Lower lobe of right lung (tissue), 2 donors: ENCODE results near the gene SYNM. TPM values are rescaled to one million over a fixed set of nuclear protein-coding genes. Genes with fewer than 3 reads are reported as not detected.

ENCODE experiments used
- ATAC-seq, 2 donors: fragments of 200-7000 bp; cut with Tn5 transposase; one replicate each; pipeline ENCODE4 v1.9.1; 2020 to 2022; ENCODE audit warnings: mild to moderate bottlenecking in 2 of 2, moderate library complexity in 2 of 2
- DNase-seq: peaks from one replicate; pipeline ENCODE4 v3.0.0-alpha.2; 2020
- H3K27ac ChIP-seq: fragments of 200-600 bp; one replicate; pipeline ENCODE4 v1.8.0; 2022
- H3K27me3 ChIP-seq: fragments of 200-600 bp; one replicate; pipeline ENCODE4 v1.8.0; 2022; ENCODE audit warnings: low read depth
- H3K36me3 ChIP-seq: fragments of 200-600 bp; one replicate; pipeline ENCODE4 v1.8.0; 2022; ENCODE audit warnings: mild to moderate bottlenecking
- H3K4me1 ChIP-seq: fragments of 200-600 bp; one replicate; pipeline ENCODE4 v1.8.0; 2022
- H3K4me3 ChIP-seq: fragments of 200-600 bp; one replicate; pipeline ENCODE4 v1.8.0; 2022; ENCODE audit warnings: mild to moderate bottlenecking
- H3K9me3 ChIP-seq: fragments of 200-600 bp; one replicate; pipeline ENCODE4 v1.8.0; 2022
- intact Hi-C: fragments of 100-400 bp; cut with DNase I; formaldehyde crosslinking; loops from one replicate; pipeline ENCODE4 v1.11.0; 2022
- total RNA-seq: library from RNA; stranded (reverse); fragmentation: NEBNext Ultra II Directional; extraction: Animal tissue kit (Norgen Biotek cat#: 25700); gene quantifications from one replicate; pipeline ENCODE4 v1.2.1, GENCODE V29; 2021
- TF ChIP-seq, protein P1 (sequence below): fragments of 200-600 bp; IDR thresholded peaks from one replicate; pipeline ENCODE4 v1.8.0; 2022; ENCODE audit warnings: antibody characterized with exemption, mild to moderate bottlenecking
- donor health status: DM: no; HTN: yes; CAD: no; lungs with severe emphysema.

Gene SYNM
- total RNA-seq, 1 donor from 2014 or later: 26.8 TPM

GRCh38 chr15:99138491-99138982 lies 33.7 kb downstream of the SYNM start:
- intact Hi-C loops: no loop called here
- DNase-seq (no peak), ATAC-seq (no peak)
- H3K4me1 ChIP-seq: peaks cover 4% of the 10 kb centered on the region
- no peaks in the 10 kb centered on the region for H3K27me3 ChIP-seq
- H3K9me3 ChIP-seq: no peaks in the 10 kb centered on the region
- no peak overlapping the region for H3K27ac ChIP-seq
- peaks cover 34% of the 10 kb centered on the region for H3K36me3 ChIP-seq
- H3K4me3 ChIP-seq: no peak overlapping the region
- TF ChIP-seq, protein P1, sequence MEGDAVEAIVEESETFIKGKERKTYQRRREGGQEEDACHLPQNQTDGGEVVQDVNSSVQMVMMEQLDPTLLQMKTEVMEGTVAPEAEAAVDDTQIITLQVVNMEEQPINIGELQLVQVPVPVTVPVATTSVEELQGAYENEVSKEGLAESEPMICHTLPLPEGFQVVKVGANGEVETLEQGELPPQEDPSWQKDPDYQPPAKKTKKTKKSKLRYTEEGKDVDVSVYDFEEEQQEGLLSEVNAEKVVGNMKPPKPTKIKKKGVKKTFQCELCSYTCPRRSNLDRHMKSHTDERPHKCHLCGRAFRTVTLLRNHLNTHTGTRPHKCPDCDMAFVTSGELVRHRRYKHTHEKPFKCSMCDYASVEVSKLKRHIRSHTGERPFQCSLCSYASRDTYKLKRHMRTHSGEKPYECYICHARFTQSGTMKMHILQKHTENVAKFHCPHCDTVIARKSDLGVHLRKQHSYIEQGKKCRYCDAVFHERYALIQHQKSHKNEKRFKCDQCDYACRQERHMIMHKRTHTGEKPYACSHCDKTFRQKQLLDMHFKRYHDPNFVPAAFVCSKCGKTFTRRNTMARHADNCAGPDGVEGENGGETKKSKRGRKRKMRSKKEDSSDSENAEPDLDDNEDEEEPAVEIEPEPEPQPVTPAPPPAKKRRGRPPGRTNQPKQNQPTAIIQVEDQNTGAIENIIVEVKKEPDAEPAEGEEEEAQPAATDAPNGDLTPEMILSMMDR: no peak

- Histone ChIP-seq H3K4me3 (no peak overlapping the region), H3K27me3 (no peaks in the 10 kb centered on the region), H3K4me1 (peaks cover 7% of the 10 kb centered on the region), H3K36me3 (peaks cover 34% of the 10 kb centered on the region), H3K27ac (no peak overlapping the region), H3K9me3 (no peaks in the 10 kb centered on the region)
- ATAC-seq (no peak), DNase-seq (no peak)
- intact Hi-C loops: no loop called here
- TF ChIP-seq, protein P1: no peak
Observed at GRCh38 chr15:99139276-99139675, 34.4 kb downstream of the SYNM start.

DNA sequence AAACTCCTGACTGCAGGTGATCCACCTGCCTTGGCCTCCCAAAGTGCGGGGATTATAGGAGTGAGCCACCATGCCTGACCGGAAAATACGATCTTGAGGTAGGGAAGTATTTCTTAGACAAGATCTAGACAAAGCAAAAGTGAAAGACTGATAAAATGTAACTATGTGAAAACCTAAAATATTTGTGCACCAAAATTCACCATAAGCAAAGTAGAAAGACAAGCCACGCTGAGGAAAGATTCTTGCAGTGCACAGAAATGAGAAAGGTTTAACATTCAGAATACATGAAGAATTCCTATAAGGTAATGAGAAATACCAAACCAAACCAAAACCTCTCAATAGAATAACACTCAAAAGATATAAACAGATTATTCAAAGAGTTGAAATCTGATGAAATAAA lies 35.7 kb downstream of the SYNM start:
- Histone ChIP-seq H3K36me3 (peaks cover 34% of the 10 kb centered on the region), H3K4me1 (peaks cover 7% of the 10 kb centered on the region), H3K4me3 (no peak overlapping the region), H3K9me3 (no peaks in the 10 kb centered on the region), H3K27ac (no peak overlapping the region), H3K27me3 (no peaks in the 10 kb centered on the region)
- DNase-seq (no peak), ATAC-seq (no peak)
- intact Hi-C loops: no loop called here
- TF ChIP-seq, protein P1: no peak

DNA sequence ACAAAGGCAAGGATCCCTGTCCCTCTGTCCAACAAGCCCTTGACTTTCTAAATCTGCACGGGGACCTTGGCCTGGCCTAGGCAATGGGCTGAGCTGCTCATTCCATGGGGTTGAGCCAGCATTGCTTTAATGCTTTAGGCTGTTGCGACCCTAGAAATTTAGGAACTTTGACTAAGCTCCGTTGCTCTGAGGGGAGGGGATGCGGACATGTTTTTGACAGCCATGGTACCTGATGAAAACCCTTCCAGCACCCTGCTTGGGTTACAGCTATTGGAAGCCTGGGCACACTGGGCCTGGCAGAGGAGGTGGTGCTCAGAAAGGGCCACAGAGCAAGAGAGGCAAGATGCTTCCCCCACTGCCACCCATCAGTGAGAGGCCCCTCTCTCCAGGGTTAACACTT lies 37.1 kb downstream of the SYNM start:
- no peak for DNase-seq
- no peak for ATAC-seq
- intact Hi-C loops: no loop called here

GRCh38 chr15:99142562-99142961 lies 37.7 kb downstream of the SYNM start:
- intact Hi-C loops: no loop called here
- H3K9me3 ChIP-seq: no peaks in the 10 kb centered on the region
- ATAC-seq (no peak), DNase-seq (no peak)
- H3K36me3 ChIP-seq: peaks cover 21% of the 10 kb centered on the region
- peaks cover 7% of the 10 kb centered on the region for H3K4me1 ChIP-seq
- H3K27me3 ChIP-seq: no peaks in the 10 kb centered on the region
- no peak overlapping the region for H3K27ac ChIP-seq
- no peak overlapping the region for H3K4me3 ChIP-seq
- TF ChIP-seq, protein P1: no peak

More for the DNA sequence above, 37.1 kb downstream of the SYNM start:
- H3K36me3 ChIP-seq: peaks cover 27% of the 10 kb centered on the region
- H3K27me3 ChIP-seq: no peaks in the 10 kb centered on the region
- no peak overlapping the region for H3K27ac ChIP-seq
- H3K4me1 ChIP-seq: peaks cover 7% of the 10 kb centered on the region
- TF ChIP-seq, protein P1: no peak
- H3K4me3 ChIP-seq: no peak overlapping the region
- no peaks in the 10 kb centered on the region for H3K9me3 ChIP-seq

DNA sequence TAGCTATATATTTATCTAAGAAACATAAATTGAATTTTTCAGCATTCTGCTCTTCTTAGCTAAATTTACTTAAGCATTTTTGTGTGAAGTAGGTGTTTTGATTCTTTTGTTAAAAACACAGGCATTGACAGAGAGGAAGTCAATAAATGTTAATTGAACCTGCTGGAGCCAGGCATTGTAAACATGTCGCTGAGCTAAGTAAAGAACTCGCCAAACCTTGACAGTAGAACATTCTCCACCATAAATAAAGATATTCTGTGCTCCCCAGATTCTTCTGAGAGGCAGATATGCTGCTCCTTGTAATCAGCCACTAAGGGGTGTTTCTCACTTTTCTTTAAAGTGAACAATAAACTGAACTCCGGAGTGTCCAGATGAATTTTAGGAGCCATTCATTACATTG lies 38.4 kb downstream of the SYNM start:
- Histone ChIP-seq H3K27ac (no peak overlapping the region), H3K4me1 (peaks cover 7% of the 10 kb centered on the region), H3K27me3 (no peaks in the 10 kb centered on the region), H3K9me3 (no peaks in the 10 kb centered on the region), H3K36me3 (peaks cover 16% of the 10 kb centered on the region), H3K4me3 (no peak overlapping the region)
- TF ChIP-seq, protein P1: no peak
- ATAC-seq (no peak), DNase-seq (no peak)
- intact Hi-C loops: no loop called here
